ENCODE measurements around the gene OPCML. TPM values are rescaled to one million over a fixed set of nuclear protein-coding genes. Genes with fewer than 3 reads are reported as not detected.

The OPCML gene
- total RNA-seq, 3 donors from 2014 or later (not counting 1 experiment from before 2014, with no cell fraction given): not detected

- 87% methylated on average over 10 of the region's 10 CpGs for WGBS (ENCODE audit: insufficient coverage)
- H3K4me3 ChIP-seq (ENCODE audit: low read length): no peak overlapping the region
- Mint-ChIP-seq H3K9me3 (peaks cover 5 to 13% of the 10 kb centered on the region in 2 donors), H3K36me3 (no peaks in the 10 kb centered on the region), H3K4me3 (no peak overlapping the region), H3K4me1 (no peaks in the 10 kb centered on the region), H3K27ac (no peak overlapping the region), H3K27me3 (ENCODE audit: low read depth in 2 of 2) (no peaks in the 10 kb centered on the region)
- DNase-seq (no peak), ATAC-seq (no peak)
- intact Hi-C loops (cut with micrococcal nuclease): no loop called here
- H3K27ac ChIP-seq (ENCODE audit: low read length): no peak overlapping the region
- TF ChIP-seq CTCF (IDR thresholded peaks at IDR 0.05): no peak
- H3K27me3 ChIP-seq (ENCODE audit: control insufficient read depth, insufficient read depth, low read length): no peaks in the 10 kb centered on the region
- H3K9me3 ChIP-seq (ENCODE audit: control insufficient read depth, insufficient read depth, low read length): peaks cover 4% of the 10 kb centered on the region
- no peaks in the 10 kb centered on the region for H3K36me3 ChIP-seq (ENCODE audit: control insufficient read depth, insufficient read depth, low read length)
- no peaks in the 10 kb centered on the region for H3K4me1 ChIP-seq (ENCODE audit: control insufficient read depth, insufficient read depth, low read length)
Observed at GRCh38 chr11:132579634-132580327, 952.5 kb downstream of the OPCML start.

- Histone ChIP-seq H3K36me3 (ENCODE audit: control insufficient read depth, insufficient read depth, low read length) (no peaks in the 10 kb centered on the region), H3K27ac (ENCODE audit: low read length) (no peak overlapping the region), H3K4me1 (ENCODE audit: control insufficient read depth, insufficient read depth, low read length) (no peaks in the 10 kb centered on the region), H3K4me3 (ENCODE audit: low read length) (no peak overlapping the region), H3K9me3 (ENCODE audit: control insufficient read depth, insufficient read depth, low read length) (peaks cover 4% of the 10 kb centered on the region), H3K27me3 (ENCODE audit: control insufficient read depth, insufficient read depth, low read length) (no peaks in the 10 kb centered on the region)
- intact Hi-C loops (cut with micrococcal nuclease): no loop called here
- no peak overlapping the region for H3K4me3 Mint-ChIP-seq
- ATAC-seq: no peak
- H3K4me1 Mint-ChIP-seq: no peaks in the 10 kb centered on the region
- H3K9me3 Mint-ChIP-seq: peaks cover 9 to 15% of the 10 kb centered on the region in 2 donors
- no peaks in the 10 kb centered on the region for H3K36me3 Mint-ChIP-seq
- WGBS (ENCODE audit: insufficient coverage): 92% methylated on average over 2 of the region's 3 CpGs
- DNase-seq: no peak
- no peak for TF ChIP-seq CTCF (IDR thresholded peaks at IDR 0.05)
- no peak overlapping the region for H3K27ac Mint-ChIP-seq
- H3K27me3 Mint-ChIP-seq (ENCODE audit: low read depth in 2 of 2): no peaks in the 10 kb centered on the region
Observed at GRCh38 chr11:132579136-132579535, 953.2 kb downstream of the OPCML start.

GRCh38 chr11:132578580-132578979 lies 953.7 kb downstream of the OPCML start:
- intact Hi-C loops (cut with micrococcal nuclease): no loop called here
- Histone ChIP-seq H3K27me3 (ENCODE audit: control insufficient read depth, insufficient read depth, low read length) (no peaks in the 10 kb centered on the region), H3K27ac (ENCODE audit: low read length) (no peak overlapping the region), H3K36me3 (ENCODE audit: control insufficient read depth, insufficient read depth, low read length) (no peaks in the 10 kb centered on the region), H3K4me1 (ENCODE audit: control insufficient read depth, insufficient read depth, low read length) (no peaks in the 10 kb centered on the region), H3K9me3 (ENCODE audit: control insufficient read depth, insufficient read depth, low read length) (peaks cover 4% of the 10 kb centered on the region), H3K4me3 (ENCODE audit: low read length) (no peak overlapping the region)
- WGBS (ENCODE audit: insufficient coverage): no CpG with 5 or more reads among the region's 1 CpG
- ATAC-seq (no peak), DNase-seq (no peak)
- peaks cover 12 to 16% of the 10 kb centered on the region in 2 donors for H3K9me3 Mint-ChIP-seq
- no peak overlapping the region for H3K27ac Mint-ChIP-seq
- H3K36me3 Mint-ChIP-seq: no peaks in the 10 kb centered on the region
- no peak overlapping the region for H3K4me3 Mint-ChIP-seq
- no peaks in the 10 kb centered on the region for H3K4me1 Mint-ChIP-seq
- H3K27me3 Mint-ChIP-seq (ENCODE audit: low read depth in 2 of 2): no peaks in the 10 kb centered on the region
- TF ChIP-seq CTCF (IDR thresholded peaks at IDR 0.05): no peak

GRCh38 chr11:132576706-132577105 lies 955.6 kb downstream of the OPCML start:
- H3K4me1 ChIP-seq (ENCODE audit: control insufficient read depth, insufficient read depth, low read length): no peaks in the 10 kb centered on the region
- H3K27ac Mint-ChIP-seq: no peak overlapping the region
- no peak overlapping the region for H3K4me3 Mint-ChIP-seq
- TF ChIP-seq CTCF (IDR thresholded peaks at IDR 0.05): no peak
- H3K9me3 ChIP-seq (ENCODE audit: control insufficient read depth, insufficient read depth, low read length): no peaks in the 10 kb centered on the region
- H3K4me3 ChIP-seq (ENCODE audit: low read length): no peak overlapping the region
- intact Hi-C loops (cut with micrococcal nuclease): no loop called here
- ATAC-seq (no peak), DNase-seq (no peak)
- H3K36me3 ChIP-seq (ENCODE audit: control insufficient read depth, insufficient read depth, low read length): no peaks in the 10 kb centered on the region
- 80% methylated on average over 3 of the region's 3 CpGs for WGBS (ENCODE audit: insufficient coverage)
- no peaks in the 10 kb centered on the region for H3K27me3 Mint-ChIP-seq (ENCODE audit: low read depth in 2 of 2)
- peaks cover 12 to 18% of the 10 kb centered on the region in 2 donors for H3K9me3 Mint-ChIP-seq
- H3K4me1 Mint-ChIP-seq: no peaks in the 10 kb centered on the region
- no peaks in the 10 kb centered on the region for H3K27me3 ChIP-seq (ENCODE audit: control insufficient read depth, insufficient read depth, low read length)
- H3K27ac ChIP-seq (ENCODE audit: low read length): no peak overlapping the region
- no peaks in the 10 kb centered on the region for H3K36me3 Mint-ChIP-seq

All from natural killer cell (primary cell).